Stimulated activated CD4-positive, alpha-beta T cell treated with anti-CD3 and anti-CD28 coated beads, Interleukin-2, amount 100 ng/mL, for 48 hours (primary cell): Measurements from ENCODE around the gene CGB1.
"Not testable (repeated sequence)": the region's sequence is repeated elsewhere in the genome, so short reads cannot be mapped to it uniquely, and the experiment has no call there.

Source experiments
- DNase-seq, 2 donors: peaks; one replicate each; pipeline ENCODE4 v3.0.0-alpha.2; 2020

Gene CGB1

GRCh38 chr19:49036815-49037214, at the start of gene CGB1:
CGB1 (minus strand) TSS chr19:49036895; CDS start chr19:49036711, 184 bp downstream.
- peak; percentile 48 to 65 for DNase-seq

- DNase-seq, result no peak
Observed at GRCh38 chr19:49086296-49086695, 49.6 kb upstream of the CGB1 start.

GRCh38 chr19:49085868-49086232, 49.2 kb upstream of the CGB1 start:
- DNase-seq, result no peak

- peak; percentile 97 to 98 for DNase-seq
Observed at GRCh38 chr19:49085020-49085867, 48.5 kb upstream of the CGB1 start, which contains the start of gene SNRNP70. SNRNP70 (plus strand) TSS chr19:49085451; CDS start chr19:49086415, 964 bp downstream.

GRCh38 chr19:49084206-49085019, 47.7 kb upstream of the CGB1 start:
- DNase-seq, result no peak

GRCh38 chr19:49081273-49081672, 44.6 kb upstream of the CGB1 start:
- no peak for DNase-seq

GRCh38 chr19:49080392-49080791, 43.7 kb upstream of the CGB1 start:
- DNase-seq, result no peak

GRCh38 chr19:49074869-49075268, 38.2 kb upstream of the CGB1 start:
- DNase-seq, result not testable (repeated sequence)

- DNase-seq, result no peak
Observed at GRCh38 chr19:49073514-49074378, 37.1 kb upstream of the CGB1 start.

GRCh38 chr19:49071860-49072547, 35.3 kb upstream of the CGB1 start:
- DNase-seq, result no peak

- no peak for DNase-seq
Observed at GRCh38 chr19:49070416-49070815, 33.7 kb upstream of the CGB1 start.

- DNase-seq, result no peak
Observed at GRCh38 chr19:49069026-49069425, 32.3 kb upstream of the CGB1 start.

- DNase-seq, result no peak
Observed at GRCh38 chr19:49067554-49067953, 30.9 kb upstream of the CGB1 start.

- no peak for DNase-seq
Observed at GRCh38 chr19:49065905-49066512, 29.3 kb upstream of the CGB1 start.

GRCh38 chr19:49064768-49065611, 28.3 kb upstream of the CGB1 start, which contains the start of gene NTF4:
NTF4 (minus strand) TSS chr19:49064818; CDS start chr19:49061997, 2,821 bp downstream.
- DNase-seq, result no peak

- DNase-seq, result no peak
Observed at GRCh38 chr19:49064029-49064629, 27.4 kb upstream of the CGB1 start.

GRCh38 chr19:49061445-49061844, 24.8 kb upstream of the CGB1 start:
- DNase-seq, result no peak

- DNase-seq, result no peak
Observed at GRCh38 chr19:49061000-49061399, 24.3 kb upstream of the CGB1 start.

GRCh38 chr19:49059053-49059452, 22.4 kb upstream of the CGB1 start:
- no peak for DNase-seq

- peak in 1 of 2 donors; percentile 23 for DNase-seq
Observed at GRCh38 chr19:49058562-49058961, 21.9 kb upstream of the CGB1 start.
